NCI-H2029 (cell line): ENCODE measurements around the gene ATP10A.

Source experiments
- DNase-seq: peaks from one replicate; lab custom pipeline; 2025; lab: John Stamatoyannopoulos, UW

ATP10A gene

DNA sequence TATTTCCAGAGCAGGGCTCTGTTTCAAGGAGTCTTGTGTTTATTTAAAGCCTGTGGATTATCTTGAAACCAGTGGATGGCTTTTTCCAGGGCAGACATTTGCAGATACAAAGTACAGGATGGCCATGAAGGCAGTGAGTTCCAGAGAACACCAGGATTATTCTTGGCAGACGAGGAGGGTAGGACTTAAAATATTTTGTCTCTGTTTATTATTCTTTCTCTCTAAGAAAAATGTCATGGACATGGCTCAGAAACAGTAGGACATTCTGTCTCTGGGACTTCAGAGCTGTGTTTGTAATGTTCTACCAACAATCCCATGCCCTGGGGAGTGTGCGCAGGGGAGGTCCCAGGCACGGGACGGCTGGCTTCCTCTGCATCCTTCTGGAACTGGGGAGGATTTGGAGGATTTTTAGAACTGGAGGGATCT, 125.9 kb downstream of the ATP10A start:
- no peak for DNase-seq

DNA sequence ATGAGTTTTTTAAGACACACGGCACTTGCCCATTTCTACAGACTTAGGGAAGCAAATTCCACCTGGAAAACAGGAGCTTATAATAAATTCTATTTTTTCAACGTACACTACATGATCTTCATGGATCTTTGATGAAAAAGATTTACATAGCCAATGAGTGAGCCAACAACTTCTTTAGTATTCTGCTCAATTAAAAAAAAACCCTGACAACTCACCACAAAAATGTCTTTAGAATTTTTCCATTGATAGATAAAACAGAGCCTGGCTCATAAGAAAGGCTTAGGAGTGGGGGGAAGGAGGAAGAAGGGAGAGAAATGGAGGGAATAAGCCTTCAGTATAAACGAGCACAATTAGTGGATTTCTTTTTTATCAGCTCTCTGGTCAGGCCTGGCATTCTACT, 126.7 kb downstream of the ATP10A start:
- DNase-seq = no peak

DNA sequence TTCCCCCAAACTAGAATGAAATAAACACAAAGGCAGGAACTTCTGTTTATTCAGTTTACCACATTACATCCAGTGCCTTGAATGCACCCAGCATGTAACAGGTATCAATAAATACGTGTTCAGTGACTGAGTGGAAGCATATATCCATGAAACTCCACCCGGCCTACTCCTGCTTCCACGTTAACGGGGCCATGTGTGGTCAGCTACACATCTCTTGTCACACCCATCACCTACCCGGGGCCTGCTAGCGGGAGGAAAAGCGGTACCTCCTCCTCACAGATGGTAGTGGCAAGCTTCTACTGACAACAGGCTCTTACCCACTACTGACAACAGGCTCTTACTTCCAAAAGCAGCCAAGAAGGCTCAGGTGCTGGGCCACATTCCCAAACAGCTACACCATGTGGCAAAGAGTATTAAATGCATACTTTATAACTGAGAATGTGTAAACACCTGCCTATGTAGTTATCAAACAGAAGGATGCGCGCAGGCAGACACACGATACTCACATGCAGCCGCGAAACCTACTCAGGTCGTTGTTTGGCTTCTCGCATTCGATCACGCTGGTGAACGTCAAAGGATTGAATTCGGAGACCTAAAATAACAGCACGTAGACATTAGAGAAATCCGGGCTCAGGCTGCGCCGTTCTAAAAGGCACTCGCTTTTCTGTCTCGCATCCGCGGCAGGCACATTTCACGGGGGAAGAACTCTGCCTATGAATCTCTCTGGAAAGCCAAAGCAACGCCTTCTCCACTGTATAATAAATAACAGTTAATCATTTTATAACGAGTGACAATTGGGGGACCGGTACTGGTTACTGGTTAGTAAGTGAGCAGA, 127.4 kb downstream of the ATP10A start:
- DNase-seq = no peak

DNA sequence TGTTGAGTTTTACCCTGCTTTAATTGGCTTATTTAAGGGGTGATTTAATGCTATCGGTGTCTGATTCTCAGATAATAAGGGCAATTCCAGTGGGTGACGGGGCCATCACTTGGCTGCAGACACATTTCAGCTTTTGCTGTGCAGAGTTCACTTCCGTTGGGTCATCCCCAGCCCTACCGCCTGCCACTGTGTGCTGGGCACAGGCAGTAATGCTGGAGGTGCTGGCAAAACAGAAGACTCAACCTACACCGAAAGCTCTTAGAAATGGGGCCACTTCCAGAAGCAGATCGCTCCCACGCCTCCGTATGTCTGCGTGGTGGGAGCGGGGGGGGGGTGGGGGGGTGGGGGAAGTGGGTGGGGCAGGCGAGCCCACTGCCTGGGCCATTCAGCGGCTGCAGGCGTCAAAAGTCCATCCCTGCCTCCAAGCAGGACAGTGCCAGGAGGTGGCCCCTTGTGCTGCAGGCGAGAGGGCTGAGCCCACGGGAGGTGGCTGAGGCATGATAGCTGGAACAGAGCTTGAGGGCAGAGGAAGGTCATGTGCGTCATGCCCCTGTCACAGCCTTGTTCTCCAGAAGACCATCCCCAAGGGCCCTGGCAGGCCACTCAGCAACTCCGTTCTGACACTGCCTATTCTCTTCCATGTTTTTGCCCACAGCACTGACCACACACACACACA, 128.3 kb downstream of the ATP10A start:
- DNase-seq = no peak

DNA sequence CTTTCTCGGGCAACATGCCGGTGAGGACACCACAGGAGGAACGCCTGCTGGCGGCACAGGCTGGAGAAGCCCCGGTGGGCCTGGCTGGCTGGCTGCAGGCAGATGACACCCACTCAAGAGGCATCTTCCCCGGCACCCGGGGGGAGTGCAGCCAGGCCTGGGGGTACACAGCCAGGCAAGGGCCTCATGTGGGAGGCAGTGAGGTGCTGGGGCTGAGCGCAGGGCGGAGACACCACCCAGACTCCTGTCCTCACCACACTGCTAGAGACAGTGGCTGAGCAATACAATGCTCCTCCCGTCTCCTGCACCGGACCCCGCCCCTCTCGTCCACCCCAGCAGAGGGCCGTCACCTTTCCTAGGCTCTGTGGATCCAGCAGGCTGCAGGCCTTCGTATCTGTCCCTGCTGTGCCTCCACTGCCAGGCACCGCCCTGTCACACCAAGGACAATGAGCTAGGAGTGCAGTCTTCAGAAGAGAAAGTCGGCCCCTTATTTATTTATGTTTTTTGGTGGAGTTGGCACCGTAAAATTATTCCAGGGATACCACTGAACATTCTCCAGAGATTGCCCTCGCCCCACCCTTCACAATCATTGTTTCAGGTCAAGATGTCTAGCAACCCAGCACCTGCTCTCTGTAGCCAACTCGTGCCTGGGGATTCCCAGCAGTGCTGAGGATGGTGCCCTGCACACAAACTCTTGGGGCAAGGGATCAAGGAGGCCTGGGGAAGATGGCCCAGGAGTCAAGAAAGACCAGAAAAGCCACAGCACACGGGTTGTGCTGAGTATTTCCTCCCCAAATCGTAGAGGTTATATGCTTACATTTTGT, 129.1 kb downstream of the ATP10A start:
- DNase-seq = no peak

DNA sequence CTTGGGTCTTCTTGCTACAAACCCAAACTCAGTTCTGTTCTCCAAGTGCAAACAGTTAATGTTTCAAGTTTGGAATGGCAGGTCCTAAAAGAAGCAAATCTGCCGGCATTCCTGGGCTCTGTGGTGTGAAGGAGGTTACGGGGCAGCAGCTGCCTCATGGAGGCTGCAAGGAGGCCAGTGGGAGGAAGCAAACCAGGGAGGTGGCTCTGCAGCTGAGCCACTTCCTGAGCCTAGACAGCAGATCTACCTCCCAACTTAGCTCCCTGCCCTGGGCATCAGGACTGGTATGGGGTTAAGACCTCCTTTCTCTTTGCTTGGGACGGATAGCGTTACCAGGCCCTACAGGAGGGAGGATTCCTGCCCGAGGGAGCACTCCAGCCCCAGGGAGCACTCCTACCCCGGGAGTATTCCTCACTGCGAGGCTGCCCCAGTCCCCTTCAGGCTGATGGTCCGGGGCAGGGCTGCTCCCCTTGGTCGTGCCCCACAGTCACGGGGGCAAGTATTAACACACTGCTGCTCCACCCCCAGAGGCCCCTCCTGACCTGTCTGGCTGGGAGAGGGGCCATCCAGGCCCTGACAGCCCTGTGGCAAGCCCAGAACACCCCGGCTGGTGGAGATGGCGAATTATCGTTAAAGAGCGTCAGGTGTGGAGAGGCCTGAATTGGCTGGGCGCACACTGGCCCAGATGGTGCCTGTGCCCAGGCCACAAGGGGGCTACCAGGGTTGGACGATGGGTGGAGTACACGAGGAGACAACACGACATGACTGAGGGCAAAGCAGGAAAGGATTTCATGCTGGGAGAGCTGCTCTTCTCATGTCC, 129.9 kb downstream of the ATP10A start:
- no peak for DNase-seq

GRCh38 chr15:25732191-25732590, 130.9 kb downstream of the ATP10A start:
- DNase-seq = no peak

- no peak for DNase-seq
These were observed 131.7 kb downstream of the ATP10A start for GRCh38 chr15:25731411-25731810.

DNA sequence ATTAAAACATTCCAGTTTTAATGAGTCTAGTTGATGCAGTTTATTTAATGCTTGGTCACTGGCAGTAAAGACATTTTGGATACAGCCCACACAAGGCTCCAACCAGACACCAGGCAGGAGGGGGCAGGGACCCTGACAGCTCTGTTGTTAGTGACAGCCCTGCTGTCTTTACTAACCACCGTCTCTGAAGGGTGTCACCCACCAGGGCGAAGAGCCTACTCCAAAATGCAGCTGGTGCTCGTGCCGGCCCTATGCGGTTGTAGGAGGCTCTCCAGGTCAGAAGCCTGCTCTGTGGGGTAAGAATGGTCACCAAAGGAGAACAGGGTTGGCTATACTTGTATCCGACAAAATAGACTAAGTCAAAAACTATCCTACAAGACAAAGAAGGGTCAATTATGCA, 132.2 kb downstream of the ATP10A start:
- DNase-seq = no peak

GRCh38 chr15:25728816-25729215, 134.3 kb downstream of the ATP10A start:
- no peak for DNase-seq

GRCh38 chr15:25727867-25728600, 135.1 kb downstream of the ATP10A start:
- no peak for DNase-seq

DNA sequence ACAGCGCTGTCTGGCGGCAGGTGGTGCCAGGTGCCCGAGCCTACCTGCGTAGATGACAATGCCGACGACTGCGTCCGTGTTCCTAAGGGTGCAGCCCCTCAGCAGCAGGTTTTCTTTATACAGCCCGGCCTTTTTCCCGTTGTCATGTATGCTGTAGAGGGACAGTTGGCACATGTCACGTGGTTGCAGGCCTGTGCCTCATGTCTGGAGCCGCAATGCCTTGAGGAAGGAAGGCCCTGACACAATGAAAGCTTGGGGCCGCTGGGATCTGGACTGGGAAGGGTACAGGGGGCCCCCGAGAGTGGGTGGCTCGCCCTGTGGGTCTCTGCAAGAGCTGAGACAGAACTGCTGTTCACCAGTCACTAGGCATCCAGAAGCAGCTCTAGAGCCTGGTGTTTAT, 136.0 kb downstream of the ATP10A start:
- no peak for DNase-seq

DNA sequence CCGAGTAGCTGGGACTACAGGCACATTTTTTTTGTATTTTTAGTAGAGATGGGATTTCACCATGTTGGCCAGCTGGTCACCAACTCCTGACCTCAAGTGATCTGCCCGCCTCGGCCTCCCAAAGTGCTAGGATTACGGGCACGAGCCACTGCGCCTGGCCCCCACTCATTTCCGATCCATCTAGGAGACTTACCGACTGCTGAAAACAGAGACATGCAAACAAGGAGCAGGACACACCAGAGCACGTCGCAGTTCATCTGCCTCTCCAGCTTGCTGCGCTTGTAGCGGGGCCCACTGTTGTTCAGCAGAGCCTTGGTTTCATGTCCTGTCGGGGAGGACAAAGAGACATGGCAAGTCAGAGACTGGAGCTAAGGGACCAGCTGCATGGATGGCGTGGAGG, 137.4 kb downstream of the ATP10A start:
- no peak for DNase-seq

DNA sequence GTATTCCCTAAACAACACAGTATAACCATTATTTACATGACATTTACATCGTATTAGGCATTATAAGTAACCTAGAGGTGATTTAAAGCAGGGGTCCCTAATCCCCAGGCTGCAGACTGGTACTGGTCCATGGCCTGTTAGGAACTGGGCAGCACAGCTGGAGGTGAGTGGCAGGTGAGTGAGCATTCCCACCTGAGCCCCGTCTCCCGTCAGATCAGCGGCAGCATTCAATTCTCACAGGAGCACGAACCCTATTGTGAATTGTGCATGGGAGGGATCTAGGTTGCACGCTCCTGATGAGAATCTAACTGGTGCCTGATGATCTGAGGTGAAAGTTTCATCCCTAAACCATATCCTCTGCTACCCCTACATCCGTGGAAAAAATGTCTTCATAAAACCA, 138.2 kb downstream of the ATP10A start:
- DNase-seq = no peak

GRCh38 chr15:25721605-25721955, 141.5 kb downstream of the ATP10A start:
- no peak for DNase-seq

- DNase-seq = no peak
These were observed 143.8 kb downstream of the ATP10A start for GRCh38 chr15:25719101-25719985.

- no peak for DNase-seq
These were observed 144.5 kb downstream of the ATP10A start for GRCh38 chr15:25718597-25718996.

- DNase-seq = no peak
These were observed 145.0 kb downstream of the ATP10A start for GRCh38 chr15:25718169-25718536.

DNA sequence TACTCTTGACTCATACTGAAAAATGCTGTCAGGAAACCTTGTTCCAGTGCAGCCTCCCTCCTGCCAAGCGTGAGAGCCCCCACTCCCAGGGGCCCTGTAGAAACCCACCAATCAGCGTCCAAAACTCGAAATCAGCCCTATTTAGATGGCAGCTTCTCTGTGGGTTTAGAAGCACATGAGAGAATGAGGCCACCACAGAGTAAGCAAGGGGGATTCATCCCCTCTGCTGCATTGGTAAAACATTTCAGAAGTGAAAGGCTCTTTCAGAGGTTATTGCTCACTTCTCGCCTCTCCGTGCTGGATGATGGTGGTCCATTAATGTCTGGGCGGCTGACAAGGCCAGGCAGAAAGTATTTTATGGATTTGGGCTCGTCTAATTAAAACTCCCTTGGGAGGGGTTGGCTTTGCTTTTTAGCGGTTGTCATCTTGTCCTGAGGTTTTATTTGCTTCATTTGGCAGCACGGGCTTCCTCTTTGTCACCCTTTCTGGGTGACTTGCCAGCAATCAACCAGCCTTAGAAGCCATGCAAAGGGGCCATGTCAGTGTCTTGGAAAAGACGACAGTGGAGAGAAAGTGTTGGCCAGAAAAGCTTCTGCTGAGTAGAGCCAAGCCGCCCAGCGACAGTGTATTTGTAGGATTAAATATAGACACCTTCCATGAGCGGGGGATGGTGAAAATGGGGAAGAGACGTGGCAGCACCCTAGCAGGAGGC, 145.5 kb downstream of the ATP10A start:
- no peak for DNase-seq

DNA sequence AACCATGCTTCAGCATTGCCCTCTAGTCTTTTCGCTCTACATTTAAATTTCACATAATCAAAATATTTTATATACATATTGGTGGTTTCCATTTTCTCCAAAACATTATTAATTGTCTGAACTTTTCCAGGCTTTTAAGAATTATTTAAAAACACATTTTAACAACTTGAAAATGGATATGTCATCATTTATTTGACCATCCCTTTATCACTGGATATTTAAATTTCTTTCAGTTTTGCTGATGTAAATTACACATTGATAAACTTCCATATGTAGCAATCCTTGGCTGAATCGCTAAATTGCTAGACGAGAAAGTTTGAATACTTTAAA, 146.0 kb downstream of the ATP10A start:
- no peak for DNase-seq
